ENCODE measurements around the gene GFY. TPM values are rescaled to one million over a fixed set of nuclear protein-coding genes. Genes with fewer than 3 reads are reported as not detected.

GFY gene
- total RNA-seq, 3 donors from 2014 or later (not counting 1 experiment from before 2014, with no cell fraction given), result not detected

DNA sequence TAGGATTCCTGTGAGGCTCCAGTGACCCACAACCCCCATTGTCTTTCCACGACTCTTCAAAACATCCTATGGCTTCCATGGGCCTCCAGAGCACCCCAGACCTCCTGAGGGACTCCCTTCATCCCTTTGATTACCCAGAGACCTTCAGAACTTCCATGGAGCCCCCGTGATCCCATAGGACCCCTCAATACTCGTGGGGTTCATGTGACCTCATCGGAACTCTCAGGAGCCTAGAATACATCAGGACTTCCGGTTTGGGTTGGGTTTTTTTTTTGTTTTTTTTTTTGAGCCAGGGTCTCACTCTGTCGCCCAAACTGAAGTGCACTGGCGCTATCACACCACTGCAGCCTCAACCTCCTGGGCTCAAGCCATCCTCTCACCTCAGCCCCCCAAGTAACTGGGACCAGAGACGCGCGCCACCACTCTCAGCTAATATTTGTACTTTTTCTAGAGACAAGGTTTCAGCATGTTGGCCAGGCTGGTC lies 28.6 kb downstream of the GFY start:
- intact Hi-C loops (cut with micrococcal nuclease), result loop anchor here (1.0 to 2.0 kb wide), 5 partner anchors 16 to 424 kb away; partner anchors contain the start of genes AKT1S1, RPL13A, RPS11 and TBC1D17
- peaks cover 12% of the 10 kb centered on the region for H3K36me3 ChIP-seq (ENCODE audit: control insufficient read depth, insufficient read depth, low read length)
- H3K27ac ChIP-seq (ENCODE audit: low read length), result peak overlapping the region; percentile 99
- Mint-ChIP-seq H3K9me3 (no peaks in the 10 kb centered on the region), H3K4me1 (peaks cover 37 to 45% of the 10 kb centered on the region in 2 donors), H3K36me3 (no peaks in the 10 kb centered on the region), H3K27ac (peak overlapping the region; percentile 98 to 100), H3K27me3 (ENCODE audit: low read depth in 2 of 2) (no peaks in the 10 kb centered on the region), H3K4me3 (peak overlapping the region; percentile 95)
- 22% methylated on average over 10 of the region's 10 CpGs for WGBS (ENCODE audit: insufficient coverage)
- DNase-seq (peak in 1 of 2 donors; percentile 61), ATAC-seq (no peak)
- TF ChIP-seq, protein P1, sequence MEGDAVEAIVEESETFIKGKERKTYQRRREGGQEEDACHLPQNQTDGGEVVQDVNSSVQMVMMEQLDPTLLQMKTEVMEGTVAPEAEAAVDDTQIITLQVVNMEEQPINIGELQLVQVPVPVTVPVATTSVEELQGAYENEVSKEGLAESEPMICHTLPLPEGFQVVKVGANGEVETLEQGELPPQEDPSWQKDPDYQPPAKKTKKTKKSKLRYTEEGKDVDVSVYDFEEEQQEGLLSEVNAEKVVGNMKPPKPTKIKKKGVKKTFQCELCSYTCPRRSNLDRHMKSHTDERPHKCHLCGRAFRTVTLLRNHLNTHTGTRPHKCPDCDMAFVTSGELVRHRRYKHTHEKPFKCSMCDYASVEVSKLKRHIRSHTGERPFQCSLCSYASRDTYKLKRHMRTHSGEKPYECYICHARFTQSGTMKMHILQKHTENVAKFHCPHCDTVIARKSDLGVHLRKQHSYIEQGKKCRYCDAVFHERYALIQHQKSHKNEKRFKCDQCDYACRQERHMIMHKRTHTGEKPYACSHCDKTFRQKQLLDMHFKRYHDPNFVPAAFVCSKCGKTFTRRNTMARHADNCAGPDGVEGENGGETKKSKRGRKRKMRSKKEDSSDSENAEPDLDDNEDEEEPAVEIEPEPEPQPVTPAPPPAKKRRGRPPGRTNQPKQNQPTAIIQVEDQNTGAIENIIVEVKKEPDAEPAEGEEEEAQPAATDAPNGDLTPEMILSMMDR (IDR thresholded peaks at IDR 0.05), result no peak
- H3K4me1 ChIP-seq (ENCODE audit: control insufficient read depth, insufficient read depth, low read length), result peaks cover 52% of the 10 kb centered on the region
- H3K9me3 ChIP-seq (ENCODE audit: control insufficient read depth, insufficient read depth, low read length), result no peaks in the 10 kb centered on the region
- H3K4me3 ChIP-seq (ENCODE audit: low read length), result peak overlapping the region; percentile 78
- H3K27me3 ChIP-seq (ENCODE audit: control insufficient read depth, insufficient read depth, low read length), result no peaks in the 10 kb centered on the region

DNA sequence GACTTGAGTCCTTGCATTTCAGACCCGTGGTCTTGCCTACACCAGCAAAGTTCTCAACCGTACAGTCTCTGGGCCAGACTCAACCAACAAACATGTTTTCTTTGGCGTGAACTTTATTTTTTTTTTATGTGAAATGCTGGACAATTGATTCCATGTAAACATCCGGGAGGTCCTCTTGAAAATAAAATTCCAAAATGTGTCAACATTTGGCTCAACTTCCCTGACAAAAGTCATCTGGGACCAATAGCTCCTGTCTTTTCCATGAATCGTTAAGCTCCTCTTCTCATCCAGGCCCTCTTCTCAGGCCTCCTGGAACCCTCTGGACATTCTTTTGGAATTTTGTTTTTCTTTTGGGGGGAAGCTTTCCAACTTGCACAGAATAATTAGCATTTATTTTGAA lies 30.6 kb downstream of the GFY start:
- TF ChIP-seq, protein P1 (IDR thresholded peaks at IDR 0.05), result no peak
- H3K27me3 ChIP-seq (ENCODE audit: control insufficient read depth, insufficient read depth, low read length), result no peaks in the 10 kb centered on the region
- H3K36me3 ChIP-seq (ENCODE audit: control insufficient read depth, insufficient read depth, low read length), result peaks cover 13% of the 10 kb centered on the region
- no peaks in the 10 kb centered on the region for H3K9me3 ChIP-seq (ENCODE audit: control insufficient read depth, insufficient read depth, low read length)
- no peak for DNase-seq
- Mint-ChIP-seq H3K27ac (no peak overlapping the region), H3K9me3 (no peaks in the 10 kb centered on the region), H3K27me3 (ENCODE audit: low read depth in 2 of 2) (no peaks in the 10 kb centered on the region), H3K4me3 (no peak overlapping the region), H3K4me1 (peaks cover 26 to 36% of the 10 kb centered on the region in 2 donors), H3K36me3 (no peaks in the 10 kb centered on the region)
- no peak overlapping the region for H3K4me3 ChIP-seq (ENCODE audit: low read length)
- ATAC-seq, result no peak
- H3K4me1 ChIP-seq (ENCODE audit: control insufficient read depth, insufficient read depth, low read length), result peaks cover 47% of the 10 kb centered on the region
- 96% methylated on average over 5 of the region's 5 CpGs for WGBS (ENCODE audit: insufficient coverage)
- intact Hi-C loops (cut with micrococcal nuclease), result no loop called here
- H3K27ac ChIP-seq (ENCODE audit: low read length), result no peak overlapping the region

DNA sequence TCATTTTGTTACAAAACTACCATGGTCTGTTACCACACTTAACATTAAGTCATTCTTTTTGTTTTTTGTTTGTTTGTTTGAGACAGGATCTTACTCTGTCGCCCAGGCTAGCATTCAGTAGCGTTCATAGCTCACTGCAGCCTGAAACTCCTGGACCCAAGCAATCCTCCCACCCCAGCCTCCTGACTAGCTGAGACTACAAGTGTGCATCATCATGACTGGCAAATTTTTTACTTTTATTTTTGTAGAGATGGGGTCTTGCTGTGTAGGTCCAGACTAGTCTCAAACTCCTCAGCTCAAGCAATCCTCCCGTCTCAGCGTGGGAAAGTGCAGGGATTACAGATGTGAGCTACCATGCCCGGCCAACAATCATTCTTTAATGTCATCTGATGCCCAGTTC lies 31.1 kb downstream of the GFY start:
- intact Hi-C loops (cut with micrococcal nuclease), result no loop called here
- Mint-ChIP-seq H3K27ac (no peak overlapping the region), H3K4me1 (peaks cover 24 to 33% of the 10 kb centered on the region in 2 donors), H3K36me3 (no peaks in the 10 kb centered on the region), H3K4me3 (peak overlapping the region; percentile 66), H3K27me3 (ENCODE audit: low read depth in 2 of 2) (no peaks in the 10 kb centered on the region), H3K9me3 (no peaks in the 10 kb centered on the region)
- Histone ChIP-seq H3K27me3 (ENCODE audit: control insufficient read depth, insufficient read depth, low read length) (no peaks in the 10 kb centered on the region), H3K36me3 (ENCODE audit: control insufficient read depth, insufficient read depth, low read length) (peaks cover 13% of the 10 kb centered on the region), H3K27ac (ENCODE audit: low read length) (no peak overlapping the region), H3K4me3 (ENCODE audit: low read length) (no peak overlapping the region), H3K9me3 (ENCODE audit: control insufficient read depth, insufficient read depth, low read length) (no peaks in the 10 kb centered on the region), H3K4me1 (ENCODE audit: control insufficient read depth, insufficient read depth, low read length) (peaks cover 42% of the 10 kb centered on the region)
- ATAC-seq (no peak), DNase-seq (no peak)
- TF ChIP-seq, protein P1 (IDR thresholded peaks at IDR 0.05), result no peak
- 92% methylated on average over 5 of the region's 5 CpGs for WGBS (ENCODE audit: insufficient coverage)

DNA sequence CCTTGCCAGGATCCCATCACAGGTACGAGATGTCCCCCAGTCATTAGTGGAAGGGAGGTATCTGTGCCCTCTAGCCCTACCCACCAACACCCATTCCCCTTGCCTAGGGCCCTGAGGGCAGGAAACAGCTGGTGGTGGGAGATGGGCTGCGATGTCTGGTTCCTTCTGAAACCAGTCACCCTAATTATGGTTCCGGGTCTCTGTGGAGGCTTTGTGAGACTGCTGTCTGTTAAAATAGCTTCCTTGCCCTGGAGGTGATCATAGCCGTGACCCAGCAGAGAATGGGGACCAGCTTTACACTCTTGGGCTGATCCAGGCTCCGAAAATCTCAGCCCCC lies 33.3 kb downstream of the GFY start:
- ATAC-seq, result no peak
- Histone ChIP-seq H3K4me1 (ENCODE audit: control insufficient read depth, insufficient read depth, low read length) (peaks cover 27% of the 10 kb centered on the region), H3K36me3 (ENCODE audit: control insufficient read depth, insufficient read depth, low read length) (peaks cover 18% of the 10 kb centered on the region), H3K27ac (ENCODE audit: low read length) (peak overlapping the region; percentile 80), H3K4me3 (ENCODE audit: low read length) (no peak overlapping the region), H3K9me3 (ENCODE audit: control insufficient read depth, insufficient read depth, low read length) (no peaks in the 10 kb centered on the region), H3K27me3 (ENCODE audit: control insufficient read depth, insufficient read depth, low read length) (no peaks in the 10 kb centered on the region)
- no peak for DNase-seq
- Mint-ChIP-seq H3K9me3 (no peaks in the 10 kb centered on the region), H3K4me1 (peaks cover 9 to 14% of the 10 kb centered on the region in 2 donors), H3K27ac (peak overlapping the region in 1 of 2 donors; percentile 13), H3K36me3 (no peaks in the 10 kb centered on the region), H3K27me3 (ENCODE audit: low read depth in 2 of 2) (no peaks in the 10 kb centered on the region), H3K4me3 (no peak overlapping the region)
- WGBS (ENCODE audit: insufficient coverage), result 69% methylated on average over 4 of the region's 5 CpGs
- TF ChIP-seq, protein P1 (IDR thresholded peaks at IDR 0.05), result no peak
- intact Hi-C loops (cut with micrococcal nuclease), result no loop called here
